K562 (cell line): ENCODE results near the gene DAGLA. TPM values are rescaled to one million over a fixed set of nuclear protein-coding genes. Genes with fewer than 3 reads are reported as not detected.
"Not testable (repeated sequence)": the region's sequence is repeated elsewhere in the genome, so short reads cannot be mapped to it uniquely, and the experiment has no call there.

Experiments used
- ATAC-seq: fragments of 200-7000 bp; cut with Tn5 transposase; 3 replicates; pipeline ENCODE4 v1.9.1; 2020; ENCODE audit warnings: moderate library complexity
- BruUV-seq: library from RNA; stranded (reverse); fragments of 400-500 nt; replicated peaks from 2 replicates; lab custom pipeline; 2021; lab: Mats Ljungman, UMichigan
- CTCF ChIA-PET: fragments of 300-600 bp; formaldehyde crosslinking; extraction: SDS; loops from one replicate; lab custom pipeline; 2021; ENCODE audit warnings: low intra/inter-chr PET ratio; lab: Yijun Ruan, JAX
- POLR2A ChIA-PET: fragments of 300-600, 350-650 bp; sonication (Branson Sonifier 250); formaldehyde crosslinking; extraction: SDS; loops from one replicate; lab custom pipeline; 2021; ENCODE audit warnings: antibody characterized with exemption, inconsistent platforms; lab: Yijun Ruan, JAX
- DNase-seq, 4 experiments: peaks; one replicate each; pipeline versions ENCODE4 v3.0.0 to v3.0.0-alpha.2; 2011 to 2018; ENCODE audit warnings: low spot score in 3 of 4, mixed read lengths in 3 of 4; ENCODE audit errors: extremely low read depth in 1 of 4
- FAIRE-seq: peaks from 2 replicates; lab custom pipeline; 2011; peaks lifted over from hg19 to GRCh38; lab: Jason Lieb, UNC
- H2AFZ ChIP-seq: 2 replicates; pipeline ENCODE4 v1.6.0; 2011; ENCODE audit warnings: low read depth, low read length, control low read depth, inconsistent platforms
- H3K27ac ChIP-seq: fragments of 200-600 bp; 3 replicates; pipeline ENCODE4 v1.8.0; 2011; ENCODE audit warnings: low read depth, mild to moderate bottlenecking, control low read depth, inconsistent platforms, low read length, moderate library complexity, mixed read lengths; ENCODE audit errors: extremely low read depth
- H3K27me3 ChIP-seq, 2 experiments: fragments of 300-600 bp in 1 of 2; 2 replicates in 1 of 2; 3 replicates in 1 of 2; pipeline versions ENCODE4 v1.6.0 to v1.8.0; 2011; ENCODE audit warnings: inconsistent platforms in 2 of 2, low read length in 2 of 2, mild to moderate bottlenecking in 1 of 2, mixed read lengths in 1 of 2, moderate library complexity in 1 of 2; ENCODE audit not compliant: control insufficient read depth in 2 of 2, insufficient read depth in 2 of 2
- H3K36me3 ChIP-seq: fragments of 300-600 bp; 3 replicates; pipeline ENCODE4 v1.8.0; 2011; ENCODE audit warnings: mild to moderate bottlenecking, low read length, inconsistent platforms; ENCODE audit not compliant: control insufficient read depth, insufficient read depth
- H3K4me1 ChIP-seq, 2 experiments: fragments of 200-600 bp in 1 of 2; replicated peaks in 1 of 2; 2 replicates in 1 of 2; 3 replicates in 1 of 2; pipeline versions ENCODE4 v1.5.1 to v1.8.0; 2011; ENCODE audit warnings: inconsistent platforms in 2 of 2, low read length in 2 of 2, mild to moderate bottlenecking in 1 of 2, mixed read lengths in 1 of 2, moderate library complexity in 1 of 2; ENCODE audit not compliant: control insufficient read depth in 2 of 2, insufficient read depth in 2 of 2
- H3K4me2 ChIP-seq: 2 replicates; pipeline ENCODE4 v1.6.1; 2011; ENCODE audit warnings: low read length, control low read depth, inconsistent platforms, mixed read lengths; ENCODE audit not compliant: insufficient read depth
- H3K4me3 ChIP-seq: fragments of 200-600 bp; sonication (generic), shearing (Covaris generic); 2 replicates; pipeline ENCODE4 v1.5.1; 2016; ENCODE audit warnings: control low read depth, inconsistent platforms
- H3K79me2 ChIP-seq: fragments of 200-600 bp; 3 replicates; pipeline ENCODE4 v1.8.0; 2011; ENCODE audit warnings: low read length, inconsistent platforms; ENCODE audit not compliant: control insufficient read depth, insufficient read depth
- H3K9ac ChIP-seq, 2 experiments: 2 replicates each; pipeline versions ENCODE4 v1.6.0 to v1.6.1; 2011; ENCODE audit warnings: low read depth in 2 of 2, low read length in 2 of 2, control low read depth in 1 of 2, inconsistent platforms in 1 of 2, mild to moderate bottlenecking in 1 of 2, mixed read lengths in 1 of 2; ENCODE audit not compliant: insufficient read depth in 1 of 2
- H3K9me1 ChIP-seq: one replicate; pipeline ENCODE4 v1.6.0; 2011; ENCODE audit warnings: inconsistent platforms, mild to moderate bottlenecking, low read length, moderate library complexity; ENCODE audit not compliant: control insufficient read depth, insufficient read depth
- H3K9me3 ChIP-seq: replicated peaks from 2 replicates; pipeline ENCODE4 v1.5.1; 2011; ENCODE audit warnings: low read depth, low read length, inconsistent platforms; ENCODE audit not compliant: control insufficient read depth, insufficient read depth
- H4K20me1 ChIP-seq: replicated peaks from 2 replicates; pipeline ENCODE4 v1.6.1; 2011; ENCODE audit warnings: low read length, inconsistent platforms, mixed read lengths; ENCODE audit not compliant: control insufficient read depth, insufficient read depth
- BRF2 ChIP-seq: IDR thresholded peaks from 3 replicates; pipeline ENCODE4 v1.6.1; 2011; ENCODE audit warnings: borderline replicate concordance, mild to moderate bottlenecking; ENCODE audit not compliant: insufficient read length, insufficient read depth
- CUX1 ChIP-seq: fragments of 200-800 bp; sonication (Bioruptor generic); IDR thresholded peaks from 2 replicates; pipeline ENCODE4 v1.6.1; 2016; ENCODE audit warnings: missing genetic modification characterization, missing compliant biosample characterization
- ELF4 ChIP-seq: fragments of 450-650 bp; formaldehyde crosslinking; IDR thresholded peaks from 2 replicates; pipeline ENCODE4 v1.4.0; 2022; ENCODE audit warnings: missing genetic modification characterization
- ELK1 ChIP-seq: sonication (generic); formaldehyde crosslinking; IDR thresholded peaks from 2 replicates; pipeline ENCODE4 v1.8.1; 2022; ENCODE audit warnings: missing genetic modification reagents
- SMAD2 ChIP-seq: fragments of 150-350 bp; IDR thresholded peaks from 2 replicates; pipeline ENCODE4 v1.6.1; 2014; ENCODE audit warnings: low read depth, mild to moderate bottlenecking, low read length
- SRF ChIP-seq, 2 experiments: fragments of 250-450, 450-650 bp in 1 of 2; sonication (Bioruptor Pico) in 1 of 2; sonication (generic) in 1 of 2; formaldehyde crosslinking; IDR thresholded peaks; 2 replicates each; pipeline versions ENCODE4 v1.5.0 to v1.5.1; 2020 to 2022; ENCODE audit warnings: mild to moderate bottlenecking in 1 of 2, missing genetic modification reagents in 1 of 2
- STAT5B ChIP-seq: fragments of 250-450 bp; sonication (Bioruptor Pico); IDR thresholded peaks from 2 replicates; pipeline ENCODE4 v1.8.0; 2021; ENCODE audit warnings: mild to moderate bottlenecking, inconsistent platforms
- ZNF121 ChIP-seq: sonication (generic); formaldehyde crosslinking; conservative IDR thresholded peaks from 2 replicates; pipeline ENCODE4 v1.8.0; 2022; ENCODE audit warnings: missing genetic modification reagents
- ZNF766 ChIP-seq: fragments of 200-800 bp; sonication (Bioruptor generic); conservative IDR thresholded peaks from 2 replicates; pipeline ENCODE4 v1.6.1; 2016; ENCODE audit warnings: missing genetic modification characterization, missing compliant biosample characterization
- WGBS: fragments of 100-300 bp; shearing (Covaris generic); methylation state at CpG from one replicate; pipeline ENCODE4 v1.1.6; 2016; ENCODE audit warnings: low coverage, mixed read lengths; ENCODE audit not compliant: insufficient coverage; ENCODE audit errors: missing lambda C conversion rate; 5-methylcytosine and 5-hydroxymethylcytosine counted together
- in situ Hi-C: fragments of 300-500 bp; cut with MboI; formaldehyde crosslinking; loops from 4 replicates; pipeline ENCODE4 v1.15.0; 2018; ENCODE audit warnings: inconsistent platforms, mixed read lengths
- intact Hi-C: fragments of 100-400 bp; cut with micrococcal nuclease; formaldehyde crosslinking; loops from 2 replicates; pipeline ENCODE4 v1.14.2; 2022
- polyA plus RNA-seq, 8 experiments: library from polyadenylated mRNA; depleted of rRNA in 4 of 8; stranded (reverse) in 5 of 8; unstranded in 3 of 8; fragments of >200 nt; fragmentation: Nextera tagmentation in 2 of 8; fragmentation: Illumina TruSeq in 1 of 8; extraction: Ambion mirVana in 2 of 8; extraction: Trizol in 1 of 8; gene quantifications; 2 replicates each; pipeline versions ENCODE4 v1.2.1 to v1.2.3, GENCODE V29; 2011 to 2014; ENCODE audit warnings: inconsistent platforms in 1 of 8, missing spikeins in 1 of 8
- total RNA-seq, 7 experiments: library from RNA; depleted of rRNA in 6 of 7; stranded (reverse); fragments of >200 nt in 6 of 7; fragmentation: Illumina TruSeq in 2 of 7; extraction: Trizol in 2 of 7; gene quantifications; 2 replicates each; pipeline versions ENCODE4 v1.2.1 to v1.2.3, GENCODE V29; 2011 to 2021; ENCODE audit warnings: low replicate concordance in 1 of 7

Gene DAGLA
- total and polyA plus RNA-seq, 9 of the 15 experiments (the other 6 are each of a cell fraction or from before 2014, with no cell fraction given), result 0.03 to 0.16 (median 0.04) TPM; not detected in 4

- no peak for TF ChIP-seq ELK1
- TF ChIP-seq STAT5B (CRISPR knock-in tag), result no peak
- no peak for TF ChIP-seq SRF (CRISPR knock-in tag; IDR thresholded peaks at IDR 0.05)
- no peak for TF ChIP-seq CUX1 (CRISPR knock-in tag)
- TF ChIP-seq ZNF766, result no peak
- no peak; the same call in 1 of the 2 replicates for TF ChIP-seq ZNF121
- no peak for TF ChIP-seq ELF4 (CRISPR knock-in tag)
- TF ChIP-seq BRF2, result no peak
- no peak for TF ChIP-seq SMAD2
Measured at GRCh38 chr11:61671527-61671926, 8.7 kb upstream of the DAGLA start (continued).

GRCh38 chr11:61673946-61674467 is 6.2 kb upstream of the DAGLA start:
- H4K20me1 ChIP-seq, CTCF ChIA-PET, H3K9me1 ChIP-seq, H3K79me2 ChIP-seq, H3K4me3 ChIP-seq, H3K9ac ChIP-seq, H2AFZ ChIP-seq, BruUV-seq, H3K9me3 ChIP-seq, DNase-seq, in situ Hi-C loops, POLR2A ChIA-PET, ATAC-seq, intact Hi-C loops, H3K36me3 ChIP-seq, H3K27ac ChIP-seq, FAIRE-seq, H3K4me1 ChIP-seq, H3K4me2 ChIP-seq: not testable (repeated sequence)
- 0% methylated on average over 2 of the region's 2 CpGs for WGBS
- peaks cover 34 to 44% of the 10 kb centered on the region in 2 experiments for H3K27me3 ChIP-seq
